Islet precursor cell (in vitro differentiated cells): Measurements from ENCODE around the gene ACYP2.
A peak's percentile ranks its signal among the peaks of the same experiment; 100 is the strongest.
"Not testable (repeated sequence)": the region's sequence is repeated elsewhere in the genome, so short reads cannot be mapped to it uniquely, and the experiment has no call there.

ENCODE experiments used
- DNase-seq: peaks from one replicate; pipeline ENCODE4 v3.0.0-alpha.2; 2018

Gene ACYP2

DNA sequence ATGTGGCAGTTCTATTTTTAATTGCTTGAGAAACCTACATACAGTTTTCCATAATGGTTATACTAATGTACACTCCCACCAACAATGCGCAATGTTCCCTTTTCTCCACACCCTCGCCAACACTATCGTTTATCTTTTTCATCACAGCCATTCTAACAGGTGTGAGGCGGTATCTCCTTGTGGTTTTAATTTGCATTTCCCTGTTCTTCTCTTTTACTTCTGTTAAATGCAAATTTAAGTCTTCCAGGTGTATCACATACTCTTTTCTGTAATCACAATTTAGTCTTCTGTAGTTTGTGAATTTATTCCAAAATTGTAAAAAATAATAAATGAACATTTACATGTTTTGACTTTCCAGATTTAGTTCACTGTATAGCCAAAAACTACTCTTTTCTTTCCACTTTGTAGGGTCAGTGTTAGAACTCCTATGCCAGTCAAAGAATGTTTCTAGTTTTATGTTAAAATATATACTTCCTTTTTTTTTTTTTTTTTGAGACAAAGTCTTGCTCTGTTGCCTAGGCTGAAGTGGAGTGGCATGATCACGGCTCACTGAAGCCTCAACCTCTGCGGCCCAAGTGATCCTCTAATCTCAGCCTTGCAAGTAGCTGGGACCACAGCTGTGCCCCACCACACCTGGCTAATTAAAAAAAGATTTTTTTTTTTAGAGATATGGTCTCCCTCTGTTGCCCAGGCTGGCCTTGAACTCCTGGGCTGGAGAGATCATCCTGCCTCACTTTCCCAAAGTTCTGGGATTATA, 15.4 kb upstream of the ACYP2 start:
- DNase-seq: no peak

DNA sequence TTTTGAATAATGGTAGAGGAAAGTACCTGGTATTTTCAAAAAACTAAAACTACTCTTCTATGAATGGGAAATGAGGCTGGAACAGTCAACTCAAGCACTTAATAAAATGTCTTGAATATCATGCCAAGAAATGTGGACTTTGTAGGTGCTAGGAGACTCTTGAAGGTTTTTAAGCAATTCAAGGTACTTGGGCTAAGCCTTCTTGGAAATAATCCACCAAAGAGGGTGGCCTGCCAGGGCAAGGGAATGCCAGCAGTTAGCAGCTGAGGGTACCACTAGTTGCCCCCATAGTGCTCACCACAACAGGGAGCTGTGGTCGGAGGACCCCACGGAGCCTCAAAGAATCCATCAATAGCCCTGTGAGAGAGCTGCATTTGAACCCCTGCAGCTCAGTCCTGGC, 14.6 kb upstream of the ACYP2 start:
- no peak for DNase-seq

DNA sequence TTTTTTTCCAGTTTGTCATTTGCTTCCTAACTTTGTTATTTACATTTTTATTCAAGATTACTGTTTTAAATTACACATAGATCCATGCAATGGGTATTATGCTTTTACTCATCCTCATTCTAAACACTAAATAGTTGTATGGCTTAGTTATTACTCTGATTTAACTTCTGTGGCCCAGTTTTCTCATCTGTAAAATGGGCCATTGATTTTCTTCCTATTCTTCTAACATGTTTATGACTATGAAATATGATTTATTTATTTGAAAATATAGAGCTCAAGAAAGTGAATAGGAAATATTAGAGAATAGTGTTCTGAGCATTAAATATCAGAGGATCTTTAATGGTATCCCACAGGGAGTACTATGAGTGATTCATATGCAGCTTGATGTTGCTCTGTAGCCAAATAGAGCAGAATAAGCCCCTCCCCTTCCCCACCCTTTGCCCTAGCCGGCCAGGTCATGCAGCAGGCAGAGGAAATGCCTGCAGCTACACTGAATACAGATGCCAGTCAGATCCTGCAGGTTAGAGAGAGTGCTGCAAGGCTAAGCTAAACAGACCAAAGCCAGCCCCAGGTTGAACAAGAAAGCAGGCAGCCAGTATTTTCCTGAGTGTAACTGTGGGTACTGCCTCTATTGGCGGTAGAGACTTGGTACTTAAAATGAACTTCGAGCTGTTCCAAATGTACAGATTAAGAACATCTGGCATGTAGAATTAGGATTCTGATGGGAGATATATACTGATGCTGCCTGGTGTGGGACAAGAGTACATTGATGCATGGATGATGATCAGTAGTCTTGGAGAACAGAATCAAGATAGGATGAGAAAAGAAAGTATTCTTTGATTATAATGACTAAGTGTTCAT, 11.7 kb upstream of the ACYP2 start:
- peak; percentile 87 for DNase-seq

DNA sequence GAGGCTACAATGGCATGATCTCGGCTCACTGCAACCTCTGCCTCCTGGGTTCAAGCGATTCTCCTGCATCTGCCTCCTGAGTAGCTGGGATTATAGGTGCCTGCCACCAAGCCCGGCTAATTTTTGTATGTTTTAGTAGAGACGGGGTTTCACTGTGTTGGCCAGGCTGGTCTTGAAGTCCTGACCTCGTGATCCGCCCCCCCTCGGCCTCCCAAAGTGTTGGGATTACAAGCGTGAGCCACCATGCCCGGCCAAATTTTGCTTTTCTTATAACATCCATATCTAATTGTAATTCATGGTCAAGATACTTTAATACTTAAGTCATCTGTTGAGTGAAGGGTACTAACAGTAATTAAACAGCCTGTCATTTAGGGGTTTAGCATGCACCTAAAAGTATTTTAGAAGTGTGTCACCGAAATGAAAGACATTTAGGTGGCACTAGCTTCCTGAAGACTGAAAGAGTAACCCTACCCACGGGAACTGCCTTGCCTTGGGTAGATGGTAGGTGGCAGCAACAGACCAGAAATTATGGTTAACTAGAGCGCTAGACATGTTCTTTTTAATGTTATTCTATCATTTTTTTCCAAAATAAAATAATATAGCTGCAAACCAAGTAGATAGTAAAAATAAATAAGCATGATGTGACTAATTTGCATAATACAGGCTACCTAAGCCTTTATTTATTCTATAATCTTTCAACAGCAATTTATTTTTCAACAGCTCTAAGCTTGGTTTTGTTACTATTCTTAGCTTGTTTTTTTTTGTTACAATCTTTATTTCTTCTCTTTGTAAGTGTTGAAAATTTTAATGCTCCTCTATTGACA, 8.6 kb upstream of the ACYP2 start:
- DNase-seq: no peak

DNA sequence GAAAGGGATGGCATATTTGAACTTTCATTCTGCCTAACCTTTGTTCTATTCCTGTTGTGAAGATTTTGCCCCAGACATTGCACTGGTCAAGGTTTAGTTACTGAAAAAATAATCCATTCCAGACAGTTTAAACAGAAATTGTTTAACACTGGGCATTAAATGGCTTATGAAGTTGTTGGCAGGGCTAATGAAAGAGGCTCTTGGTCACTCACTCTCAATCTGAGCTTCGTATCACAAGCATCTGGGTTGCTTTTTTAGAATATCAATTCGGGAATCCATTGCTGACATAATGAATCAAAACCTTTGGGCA, 8.0 kb upstream of the ACYP2 start:
- DNase-seq: no peak

DNA sequence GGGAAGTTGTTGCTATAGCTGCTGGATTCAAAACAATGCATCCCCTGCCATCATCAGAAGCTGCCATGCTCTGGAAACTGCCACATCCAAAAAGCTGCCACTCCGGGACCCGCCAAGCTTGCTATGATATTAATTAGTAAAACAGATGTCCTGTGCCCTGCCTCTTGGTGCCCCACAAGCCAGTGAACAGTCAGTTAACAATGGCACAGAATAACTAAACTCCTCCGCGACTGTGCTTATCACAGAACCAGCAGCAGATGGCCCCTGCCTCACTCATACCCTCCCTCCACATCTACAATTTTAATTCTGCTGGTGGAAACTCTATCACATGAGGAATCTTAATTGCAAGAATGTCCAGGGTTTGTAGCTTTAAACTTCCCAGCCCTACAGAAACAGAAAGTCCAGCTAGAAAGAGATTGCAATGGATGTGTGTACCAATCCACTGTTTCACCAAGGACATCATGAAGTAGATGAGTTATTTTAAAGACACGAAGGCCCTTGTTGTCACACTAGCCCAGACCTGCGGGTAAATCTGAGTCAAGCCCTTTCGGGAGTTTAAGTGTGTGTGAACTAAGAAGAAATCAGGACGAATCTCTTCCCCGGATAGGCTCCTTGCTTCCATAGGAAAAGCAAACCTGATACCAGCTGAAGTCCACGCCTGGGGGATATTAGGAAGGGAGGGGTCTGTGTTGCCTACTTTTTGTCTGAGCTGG, 7.4 kb upstream of the ACYP2 start:
- no peak for DNase-seq

DNA sequence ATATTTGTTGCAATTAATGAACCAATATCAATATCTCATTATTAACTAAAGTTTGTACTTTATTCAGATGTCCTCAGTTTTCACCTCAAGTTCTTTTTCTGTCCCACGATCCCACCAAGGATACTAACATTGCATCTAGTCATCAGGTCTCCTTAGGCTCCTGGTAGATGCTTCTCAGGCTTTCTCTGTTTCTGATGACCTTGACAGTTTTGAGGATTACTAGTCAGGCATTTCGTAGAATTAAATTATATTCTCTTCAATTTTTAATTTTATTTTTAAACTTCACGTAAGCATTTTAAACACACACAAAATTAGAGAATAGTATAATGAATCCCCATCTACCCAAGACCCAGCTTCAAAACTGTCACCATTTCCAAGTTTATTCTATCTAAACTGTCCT, 5.6 kb upstream of the ACYP2 start:
- no peak for DNase-seq

DNA sequence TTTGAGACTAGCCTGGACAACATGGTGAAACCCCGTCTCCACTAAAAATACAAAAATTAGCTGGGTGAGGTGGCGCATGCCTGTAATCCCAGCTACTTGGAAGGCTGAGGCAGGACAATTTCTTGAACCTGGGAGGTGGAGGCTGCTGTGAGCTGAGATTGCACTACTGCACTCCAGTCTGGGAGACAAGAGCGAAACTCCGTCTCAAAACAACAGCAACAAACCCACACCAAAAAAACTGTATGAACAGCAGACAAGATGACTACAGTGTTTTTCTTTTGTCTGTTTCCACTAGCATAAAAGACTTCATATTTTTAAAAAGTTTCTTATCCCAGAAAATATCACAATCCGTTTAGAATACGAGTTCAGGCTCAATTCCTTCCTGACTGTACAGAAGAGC, 936 bp upstream of the ACYP2 start:
- DNase-seq: not testable (repeated sequence)

DNA sequence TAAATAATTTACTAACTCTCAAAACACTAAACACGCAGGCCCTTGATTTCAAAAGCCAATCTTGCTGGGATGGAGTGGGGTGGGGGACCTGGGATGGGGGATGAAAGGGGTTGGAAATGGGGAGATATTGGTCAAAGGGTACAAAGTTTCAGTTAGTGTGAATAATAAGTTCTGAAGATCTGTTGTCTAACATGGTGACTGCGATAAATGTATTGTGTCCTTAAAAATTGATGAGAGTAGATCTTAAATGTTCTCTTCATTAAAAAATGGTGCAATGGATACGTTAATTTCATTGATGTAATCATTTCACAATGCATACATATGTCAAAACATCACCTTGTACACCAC, 505 bp upstream of the ACYP2 start:
- no peak for DNase-seq

DNA sequence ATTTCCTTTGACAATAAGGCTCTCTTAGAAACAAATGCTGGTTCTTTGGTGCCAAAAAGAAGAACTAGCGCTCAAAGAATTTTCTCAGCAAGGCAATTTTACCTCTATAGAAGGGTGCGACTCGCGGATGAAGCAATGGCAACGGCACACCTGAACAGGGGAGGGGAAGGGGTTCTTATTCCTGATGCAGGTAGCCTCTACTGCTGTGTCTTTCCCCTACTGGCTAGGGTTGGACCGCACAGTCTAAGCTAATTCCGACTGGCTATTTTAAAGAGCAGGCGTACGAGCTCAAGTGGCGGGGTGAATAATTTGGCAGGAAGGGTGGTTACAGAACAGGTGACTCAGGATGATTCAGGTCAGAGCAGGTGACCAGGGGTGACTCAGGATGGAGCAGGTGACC, 1.2 kb downstream of the ACYP2 start:
- DNase-seq: peak; percentile 84

DNA sequence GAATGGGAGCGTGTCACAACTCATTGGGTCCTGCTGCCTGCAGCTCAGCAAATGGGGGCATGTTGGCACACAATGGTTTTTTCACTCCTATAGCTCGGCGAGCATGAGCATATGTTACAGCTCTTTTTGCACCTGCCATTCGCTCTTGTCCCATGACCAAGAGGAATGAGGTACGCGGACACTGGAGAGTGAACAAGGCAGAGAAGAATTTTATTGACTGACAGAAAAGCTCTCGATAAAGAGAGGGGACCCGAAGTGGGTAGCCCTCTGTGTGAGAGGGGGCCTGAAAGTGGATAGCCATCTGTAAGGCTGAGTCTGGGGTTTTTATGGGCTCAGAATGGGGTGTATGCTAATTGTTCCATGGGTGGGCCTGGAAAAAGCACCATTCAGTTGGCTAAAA, 5.5 kb downstream of the ACYP2 start:
- no peak for DNase-seq

DNA sequence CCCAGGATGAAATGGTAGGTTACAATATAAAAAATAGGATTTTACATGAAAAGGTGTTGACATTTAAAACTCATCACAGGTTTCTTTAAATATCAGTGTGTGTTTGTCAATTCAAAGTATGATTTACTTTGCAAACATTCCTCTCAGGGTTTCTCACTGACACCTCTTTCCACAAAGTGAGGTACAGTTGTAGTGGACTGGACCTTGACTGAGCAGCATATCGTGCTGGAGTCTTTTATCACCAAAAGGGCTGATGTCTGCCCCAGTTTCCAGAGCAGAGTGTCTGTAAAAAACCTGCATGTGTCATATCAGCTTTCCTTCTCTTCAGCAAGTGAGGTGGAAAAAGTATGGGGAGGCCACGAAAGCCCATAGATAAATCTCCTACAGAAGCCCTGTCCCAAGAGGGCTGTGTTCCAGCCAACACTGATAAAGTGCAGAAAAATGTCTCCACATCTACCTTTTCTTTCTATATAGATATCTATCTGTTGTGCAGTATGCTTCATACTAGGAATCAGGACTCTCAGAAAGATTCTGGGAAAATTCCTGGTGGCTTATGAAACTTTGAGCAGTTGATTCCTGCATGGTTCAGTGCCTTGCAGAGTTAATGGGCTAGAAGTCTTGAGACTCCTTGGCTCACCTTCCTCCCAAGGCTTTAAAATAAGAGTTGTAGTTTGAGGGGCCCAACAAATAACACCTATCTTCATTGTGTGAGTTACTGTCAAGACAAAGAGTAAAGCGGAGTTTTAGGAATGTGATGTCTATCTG, 6.9 kb downstream of the ACYP2 start:
- no peak for DNase-seq

DNA sequence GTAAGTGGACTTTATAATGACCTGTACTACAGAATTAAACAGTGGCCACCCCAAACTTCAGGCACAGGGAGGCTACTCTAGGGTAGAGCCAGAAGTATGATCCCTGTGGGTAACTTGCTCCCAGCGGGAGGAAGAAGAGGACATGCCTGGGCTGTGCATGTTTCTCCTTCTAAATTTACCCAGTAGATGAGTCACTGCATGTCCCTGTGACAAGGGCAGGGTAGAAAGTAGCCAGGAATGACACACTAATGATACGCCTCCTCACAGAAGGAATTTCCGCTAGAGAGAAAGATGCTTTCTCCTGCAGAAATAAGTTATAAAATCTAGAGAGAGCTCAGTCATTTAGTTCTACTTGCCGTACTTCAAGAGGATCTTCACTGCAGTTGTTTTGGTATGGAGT, 7.5 kb downstream of the ACYP2 start:
- peak; percentile 81 for DNase-seq

DNA sequence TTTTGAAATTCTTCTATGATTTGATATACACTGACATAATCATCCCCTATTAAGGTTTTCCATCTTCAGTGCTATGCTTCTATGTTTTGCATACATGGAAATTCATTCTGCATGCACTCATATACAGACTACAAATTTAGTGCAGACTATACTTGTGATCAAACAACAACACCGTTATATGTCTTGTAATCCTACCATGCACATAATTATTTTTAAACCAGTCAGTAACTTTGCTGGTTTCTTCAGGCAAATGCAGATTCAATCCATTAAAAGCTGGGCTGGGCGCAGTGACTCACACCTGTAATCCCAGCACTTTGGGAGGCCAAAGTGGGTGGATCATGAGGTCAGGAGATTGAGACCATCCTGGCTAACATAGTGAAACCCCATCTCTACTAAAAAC, 11.8 kb downstream of the ACYP2 start:
- DNase-seq: not testable (repeated sequence)

DNA sequence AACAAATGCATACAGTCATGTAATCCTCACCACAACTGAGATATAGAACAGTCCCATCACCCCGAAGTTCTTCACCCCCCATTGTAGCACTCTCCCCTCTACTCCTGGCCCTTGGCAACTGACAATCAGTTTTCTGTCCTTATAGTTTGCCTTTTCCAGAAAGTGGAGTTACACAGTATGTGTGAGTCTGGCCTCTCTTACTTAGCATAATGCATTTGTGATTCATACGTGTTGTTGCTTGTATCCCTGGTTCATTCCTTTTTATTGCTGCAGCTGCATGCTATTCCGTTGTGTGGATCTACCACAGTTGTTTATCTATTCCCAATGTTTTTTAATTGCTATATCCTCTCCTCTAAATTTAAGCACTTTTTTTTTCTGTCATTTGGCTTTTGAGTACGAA, 17.6 kb downstream of the ACYP2 start:
- DNase-seq: no peak

DNA sequence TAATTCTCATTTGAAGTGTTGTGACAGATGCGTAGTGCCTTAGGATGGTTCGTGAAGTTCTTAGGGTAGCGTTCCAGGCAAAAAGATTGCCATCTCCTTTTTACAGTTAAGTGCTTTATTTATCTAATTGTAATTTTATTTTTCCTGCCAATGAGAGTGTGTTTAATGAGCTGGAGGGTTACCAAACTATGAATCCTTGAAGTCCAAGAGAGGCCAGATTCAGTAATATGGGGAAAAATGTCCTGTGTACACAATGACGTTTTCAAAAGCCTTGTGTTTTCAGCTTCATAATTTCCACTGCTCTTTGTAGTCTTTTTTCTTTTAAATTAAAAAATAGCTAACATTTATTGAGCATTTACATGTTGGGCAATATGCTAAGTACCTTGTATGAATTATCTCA, 23.8 kb downstream of the ACYP2 start:
- DNase-seq: no peak

DNA sequence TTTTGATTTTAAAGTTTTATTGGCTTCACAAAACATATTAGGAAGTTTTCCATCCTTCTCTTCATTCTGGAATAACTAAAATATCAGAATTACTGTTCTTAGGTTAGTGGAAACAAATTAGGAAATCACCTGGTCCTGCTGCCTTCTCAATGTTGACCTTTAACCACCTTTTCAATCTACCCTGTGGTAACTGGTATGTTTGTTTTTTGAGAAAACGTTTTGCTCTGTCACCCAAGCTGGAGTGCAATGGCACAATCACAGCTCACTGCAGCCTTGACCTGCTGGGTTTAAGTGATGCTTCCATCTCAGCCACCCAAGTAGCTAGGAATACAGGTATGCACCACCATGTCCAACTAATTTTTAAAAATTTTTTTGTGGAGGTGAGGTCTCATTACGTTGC, 28.4 kb downstream of the ACYP2 start:
- no peak for DNase-seq

DNA sequence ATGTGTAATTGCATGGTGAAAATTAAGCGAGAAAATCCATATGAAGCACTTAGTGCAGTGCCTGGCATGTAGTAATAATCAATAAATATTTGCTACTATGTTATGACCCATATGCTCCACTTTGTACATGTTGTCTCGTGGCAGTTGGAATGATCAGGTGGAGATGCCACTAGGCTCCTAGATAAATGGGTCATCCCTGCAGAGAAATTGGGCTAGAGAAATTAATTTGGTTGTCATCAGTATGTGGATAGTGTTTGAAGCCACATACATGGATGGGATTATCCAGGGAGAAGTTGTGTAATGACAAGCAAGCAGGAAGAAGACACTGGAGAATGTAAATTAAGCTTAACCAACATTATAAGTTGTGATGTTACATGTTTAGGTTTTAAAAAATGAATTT, 33.0 kb downstream of the ACYP2 start:
- no peak for DNase-seq

DNA sequence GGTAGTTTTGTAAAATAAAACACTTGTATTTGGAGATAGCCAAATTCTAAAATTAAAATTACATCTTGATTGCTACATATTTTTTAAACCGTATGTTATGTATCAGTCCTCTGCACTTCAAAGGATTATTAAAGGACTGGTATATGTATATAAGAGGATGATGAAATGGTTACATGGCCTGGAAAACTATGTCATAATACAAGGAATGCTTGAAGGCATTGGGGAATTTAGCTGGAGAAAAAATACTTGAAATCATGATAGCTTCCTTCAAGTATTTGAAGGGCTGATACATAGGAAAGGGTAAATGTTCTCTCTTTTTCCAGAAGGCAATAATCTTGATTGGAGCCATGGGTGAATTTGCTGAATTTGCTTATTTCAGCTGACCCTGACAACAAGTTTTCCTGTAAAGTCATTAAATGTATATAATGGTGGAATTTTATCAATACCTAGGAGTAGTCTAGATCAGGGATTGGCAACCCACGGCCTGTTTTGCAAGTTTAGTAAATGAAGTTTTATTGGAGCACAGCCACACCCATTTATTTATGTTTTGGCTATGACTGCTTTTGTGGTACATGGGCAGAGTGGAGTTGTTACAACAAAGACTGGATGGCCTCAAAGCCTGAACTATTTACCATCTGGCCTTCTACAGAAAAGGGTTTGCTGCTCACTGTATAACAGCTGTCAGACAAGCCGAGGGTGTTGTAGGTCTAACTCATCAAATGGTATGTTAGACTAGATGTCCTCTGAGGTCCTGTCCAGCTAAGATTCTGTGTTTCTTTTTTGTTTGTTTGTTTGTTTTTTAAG, 34.4 kb downstream of the ACYP2 start:
- no peak for DNase-seq

DNA sequence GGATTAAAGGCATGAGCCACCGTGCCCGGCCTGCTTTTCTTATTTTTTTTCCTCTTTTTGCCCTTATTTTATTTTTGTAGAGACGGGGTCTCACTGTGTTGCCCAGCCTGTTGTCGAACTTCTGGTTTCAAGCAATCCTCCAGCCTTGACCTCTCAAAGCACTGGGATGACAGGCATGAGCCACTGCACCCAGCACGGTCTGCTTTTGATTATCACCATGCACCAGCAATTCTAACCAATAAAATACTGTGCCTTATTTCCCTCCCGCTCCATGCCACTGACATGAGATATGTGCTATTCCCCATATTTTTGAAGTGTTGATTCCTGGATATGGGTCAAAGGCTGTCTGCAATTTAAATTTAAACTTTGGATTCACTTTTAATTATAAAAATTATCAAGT, 42.9 kb downstream of the ACYP2 start:
- DNase-seq: no peak

DNA sequence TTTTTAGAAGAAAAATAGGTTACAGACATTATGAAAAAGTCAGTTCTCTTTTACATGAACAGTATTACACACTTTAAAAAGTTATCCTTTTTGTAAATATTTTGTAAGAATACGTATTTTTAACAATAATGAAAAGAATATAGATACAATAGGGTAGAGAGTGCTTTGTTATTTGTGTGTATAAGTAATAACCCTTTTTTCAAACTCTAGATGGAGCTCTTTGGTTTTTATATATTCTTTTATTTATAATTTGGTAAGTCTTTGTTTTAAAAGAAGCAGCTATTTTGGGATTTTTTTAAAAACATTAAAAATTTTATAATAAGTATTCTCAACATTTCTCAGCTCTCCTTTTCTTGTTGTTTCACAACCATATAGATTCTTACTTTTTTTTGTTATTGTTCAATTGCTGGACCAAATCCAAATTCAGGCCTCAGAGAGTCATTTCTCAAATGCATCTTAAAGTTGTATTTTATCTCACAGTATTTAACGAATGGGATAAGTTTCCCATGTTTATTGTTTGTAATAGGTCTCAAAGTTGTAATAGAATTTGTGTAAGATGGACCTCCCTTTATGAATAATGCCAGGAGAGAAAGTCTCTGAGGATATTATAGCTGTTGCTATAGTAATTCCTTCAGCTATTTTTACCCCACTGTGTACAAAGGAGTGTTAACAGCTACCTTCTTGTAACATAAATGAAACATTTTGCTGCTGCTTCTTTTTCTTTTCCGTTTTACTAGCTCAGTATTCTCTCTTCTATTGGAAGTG, 46.4 kb downstream of the ACYP2 start:
- no peak for DNase-seq
